Measurements from ENCODE around the gene CNTNAP2.
"Not testable (repeated sequence)": the region's sequence is repeated elsewhere in the genome, so short reads cannot be mapped to it uniquely, and the experiment has no call there.

Gene CNTNAP2

DNA sequence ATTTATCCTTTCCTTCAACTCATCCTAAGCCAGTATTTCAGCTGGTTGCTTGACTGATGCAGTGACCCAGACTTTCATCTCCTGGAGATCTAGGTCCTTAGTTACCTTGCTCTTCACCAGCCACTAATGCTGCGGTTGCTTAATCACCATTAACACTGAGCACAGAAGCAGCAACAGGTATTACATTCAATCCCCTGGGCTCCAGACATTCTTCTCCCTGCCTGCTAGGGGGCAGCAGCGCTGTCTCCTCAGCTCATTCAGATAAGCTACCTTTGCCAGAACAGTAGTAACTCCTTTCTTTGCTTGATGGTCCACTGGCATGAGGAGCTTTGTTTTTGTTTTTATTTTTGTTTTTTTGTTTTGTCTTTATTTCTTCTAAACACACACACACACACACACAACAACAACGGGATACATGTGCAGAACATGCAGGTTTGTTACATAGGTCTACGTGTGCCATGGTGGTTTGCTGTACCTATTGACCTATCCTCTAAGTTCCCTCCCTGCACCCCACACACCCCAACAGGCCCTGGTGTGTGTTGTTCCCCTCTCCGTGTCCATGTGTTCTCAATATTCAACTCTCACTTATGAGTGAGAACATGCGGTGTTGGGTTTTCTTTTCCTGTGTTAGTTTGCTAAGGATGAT, 1430.8 kb downstream of the CNTNAP2 start:
- DNase-seq (ENCODE audit: low read depth, low spot score) = no peak

DNA sequence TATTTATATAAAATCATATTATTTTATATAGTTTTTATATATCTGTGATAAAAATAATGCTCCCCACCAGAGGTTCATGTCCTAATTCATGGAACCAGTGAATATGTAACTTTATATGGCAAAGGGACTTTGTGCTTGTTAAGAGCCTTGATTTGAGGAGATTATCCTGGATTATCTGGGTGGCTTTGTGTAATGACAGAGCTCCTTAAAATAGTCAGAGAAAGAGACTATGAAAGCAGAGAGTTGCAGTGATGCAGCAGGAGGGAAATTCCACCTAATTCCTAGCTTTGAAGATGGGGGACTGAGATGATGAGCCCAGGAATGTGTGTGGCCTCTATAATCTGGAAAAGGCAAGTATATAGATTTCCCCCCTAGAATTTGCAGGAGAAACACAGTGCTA, 1439.7 kb downstream of the CNTNAP2 start:
- no peak for DNase-seq (ENCODE audit: low read depth, low spot score)

- no peak for DNase-seq (ENCODE audit: low read depth, low spot score)
Measured at GRCh38 chr7:147563669-147564068, 1447.1 kb downstream of the CNTNAP2 start.

DNA sequence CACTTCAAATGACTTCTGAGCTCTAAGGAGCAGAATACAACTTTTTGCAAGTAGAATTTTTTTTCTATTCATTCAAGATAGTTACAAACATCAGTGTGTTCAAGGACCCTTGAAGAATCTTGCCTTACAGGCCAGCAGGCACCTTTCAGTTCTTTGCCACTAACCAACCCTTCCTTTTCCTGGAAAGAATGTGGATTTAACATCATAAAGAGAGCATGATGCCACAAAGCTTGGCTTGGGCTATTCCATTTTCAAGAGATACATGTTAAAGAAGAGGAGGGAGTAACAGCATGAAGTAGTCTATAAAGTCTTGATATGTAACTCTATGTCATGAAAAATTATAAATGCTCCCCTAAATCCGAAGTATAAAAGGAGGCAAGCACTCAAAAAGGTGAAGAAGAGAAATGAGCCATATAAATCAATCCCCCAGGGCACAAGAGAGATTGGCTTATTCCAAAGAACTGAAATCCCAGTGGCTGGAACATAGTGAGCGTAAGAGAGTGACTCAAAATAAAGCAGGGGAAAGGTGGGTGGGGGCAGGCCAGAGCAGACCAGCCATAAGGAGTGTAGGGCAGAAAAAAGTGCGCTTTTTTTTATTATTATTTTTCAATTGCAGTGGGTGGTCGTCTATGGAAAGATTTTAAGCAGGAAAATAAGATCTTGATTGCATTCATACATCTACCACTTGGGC, 1448.3 kb downstream of the CNTNAP2 start:
- DNase-seq (ENCODE audit: low read depth, low spot score) = no peak

- DNase-seq (ENCODE audit: low read depth, low spot score) = no peak
Measured at GRCh38 chr7:147567043-147567442, 1450.4 kb downstream of the CNTNAP2 start.

DNA sequence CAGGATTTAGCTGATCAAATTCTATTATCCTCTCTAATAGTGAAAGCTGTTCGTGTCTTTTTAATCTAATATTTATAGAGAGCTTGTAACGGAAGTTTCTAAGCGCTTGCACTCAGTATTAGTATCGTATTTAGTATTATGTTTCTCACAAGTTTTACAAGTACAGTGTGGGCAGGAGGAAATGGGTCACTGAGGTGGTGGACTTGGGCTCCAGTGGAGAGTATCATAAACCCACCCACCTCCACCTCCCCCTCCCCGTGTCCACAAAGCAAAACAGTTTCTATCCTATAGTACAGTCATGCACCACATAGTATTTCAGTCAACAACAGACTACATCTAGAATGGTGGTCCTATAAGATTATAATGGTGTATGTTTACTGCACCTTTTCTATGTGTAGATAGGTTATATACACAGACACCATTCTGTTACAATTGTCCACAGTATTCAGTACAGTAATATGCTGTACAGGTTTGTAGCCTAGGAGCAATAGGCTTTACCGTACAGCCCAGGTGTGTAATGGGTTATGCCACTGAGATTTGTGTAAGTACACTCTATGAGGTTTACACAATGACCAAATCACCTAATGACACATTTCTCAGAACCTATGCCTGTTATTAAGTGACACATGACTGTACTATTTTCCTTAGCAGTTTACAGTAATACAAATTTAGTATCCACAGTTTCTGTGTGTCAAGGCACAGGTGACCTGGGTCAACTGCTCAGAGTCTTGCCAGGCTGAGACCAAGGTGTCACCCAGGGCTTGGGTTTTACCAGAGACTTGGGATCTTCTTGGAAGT, 1452.7 kb downstream of the CNTNAP2 start:
- DNase-seq (ENCODE audit: low read depth, low spot score) = no peak

- DNase-seq (ENCODE audit: low read depth, low spot score) = no peak
Measured at GRCh38 chr7:147570390-147570789, 1453.8 kb downstream of the CNTNAP2 start.

GRCh38 chr7:147571436-147572185, 1455.0 kb downstream of the CNTNAP2 start:
- no peak for DNase-seq (ENCODE audit: low read depth, low spot score)

DNA sequence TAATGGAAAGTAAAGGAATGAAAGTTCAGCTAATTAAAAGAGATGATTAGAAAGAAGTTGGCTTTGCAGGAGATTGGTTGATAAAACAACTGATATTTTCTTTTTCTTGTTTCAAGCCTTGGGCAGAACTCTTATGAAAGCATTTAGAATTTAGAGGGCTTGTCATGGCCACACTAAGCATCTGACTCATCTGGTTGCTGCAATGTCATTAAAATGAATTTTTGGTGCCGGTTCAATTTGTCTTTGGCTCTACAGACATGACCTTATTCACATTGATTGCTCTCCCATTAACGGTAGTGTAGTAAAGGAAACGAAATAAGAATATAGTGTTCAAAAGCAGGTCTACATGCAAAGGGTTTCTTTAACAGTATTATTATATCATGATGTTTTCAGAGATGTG, 1461.6 kb downstream of the CNTNAP2 start:
- no peak for DNase-seq (ENCODE audit: low read depth, low spot score)

GRCh38 chr7:147579148-147579547, 1462.5 kb downstream of the CNTNAP2 start:
- DNase-seq (ENCODE audit: low read depth, low spot score) = no peak

DNA sequence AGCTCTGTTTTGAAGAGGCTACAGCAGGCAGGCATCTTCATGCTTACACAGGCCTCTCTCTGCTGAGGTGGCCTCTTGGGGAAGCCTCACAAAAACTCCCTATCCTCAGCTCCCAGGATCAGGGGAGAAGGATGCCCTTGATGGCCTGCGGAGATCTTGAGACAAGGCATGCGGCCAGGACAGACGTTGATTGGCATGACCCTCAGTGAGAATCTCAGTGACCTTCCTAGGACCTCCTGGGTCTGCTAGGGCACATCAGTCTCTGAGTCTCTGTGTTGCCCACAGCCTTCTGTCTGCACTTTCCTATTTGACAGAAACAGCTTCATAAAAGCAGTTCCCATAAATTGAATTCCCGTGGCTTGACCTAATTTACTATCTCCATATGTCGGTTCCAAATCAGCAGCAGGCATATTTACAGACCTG, 1468.2 kb downstream of the CNTNAP2 start:
- no peak for DNase-seq (ENCODE audit: low read depth, low spot score)

DNA sequence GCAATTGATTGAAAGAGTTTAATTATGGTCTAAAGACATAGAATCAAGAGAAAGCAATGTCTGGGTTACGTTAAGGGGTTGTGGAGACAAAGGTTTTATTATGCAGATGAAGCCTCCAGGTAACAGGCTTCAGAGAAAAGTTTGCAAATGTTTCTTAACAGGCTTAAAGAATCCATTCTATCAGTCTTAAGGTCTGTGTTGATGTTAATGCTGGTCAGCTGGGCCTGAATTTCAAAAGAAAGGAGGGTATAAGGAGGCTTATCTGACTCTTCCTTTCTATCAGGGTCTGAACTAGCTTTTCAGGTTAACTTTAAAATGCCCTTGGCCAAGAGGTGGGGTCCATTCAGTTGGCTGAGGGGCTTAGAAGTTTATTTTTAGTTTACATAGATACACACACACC, 1469.5 kb downstream of the CNTNAP2 start:
- no peak for DNase-seq (ENCODE audit: low read depth, low spot score)

GRCh38 chr7:147586526-147586925, 1469.9 kb downstream of the CNTNAP2 start:
- no peak for DNase-seq (ENCODE audit: low read depth, low spot score)

- DNase-seq (ENCODE audit: low read depth, low spot score) = no peak
Measured at GRCh38 chr7:147593271-147594057, 1476.9 kb downstream of the CNTNAP2 start.

- DNase-seq (ENCODE audit: low read depth, low spot score) = no peak
Measured at GRCh38 chr7:147595042-147595441, 1478.4 kb downstream of the CNTNAP2 start.

- not testable (repeated sequence) for DNase-seq (ENCODE audit: low read depth, low spot score)
Measured at GRCh38 chr7:147598687-147599086, 1482.1 kb downstream of the CNTNAP2 start.

GRCh38 chr7:147605323-147605722, 1488.7 kb downstream of the CNTNAP2 start:
- no peak for DNase-seq (ENCODE audit: low read depth, low spot score)

DNA sequence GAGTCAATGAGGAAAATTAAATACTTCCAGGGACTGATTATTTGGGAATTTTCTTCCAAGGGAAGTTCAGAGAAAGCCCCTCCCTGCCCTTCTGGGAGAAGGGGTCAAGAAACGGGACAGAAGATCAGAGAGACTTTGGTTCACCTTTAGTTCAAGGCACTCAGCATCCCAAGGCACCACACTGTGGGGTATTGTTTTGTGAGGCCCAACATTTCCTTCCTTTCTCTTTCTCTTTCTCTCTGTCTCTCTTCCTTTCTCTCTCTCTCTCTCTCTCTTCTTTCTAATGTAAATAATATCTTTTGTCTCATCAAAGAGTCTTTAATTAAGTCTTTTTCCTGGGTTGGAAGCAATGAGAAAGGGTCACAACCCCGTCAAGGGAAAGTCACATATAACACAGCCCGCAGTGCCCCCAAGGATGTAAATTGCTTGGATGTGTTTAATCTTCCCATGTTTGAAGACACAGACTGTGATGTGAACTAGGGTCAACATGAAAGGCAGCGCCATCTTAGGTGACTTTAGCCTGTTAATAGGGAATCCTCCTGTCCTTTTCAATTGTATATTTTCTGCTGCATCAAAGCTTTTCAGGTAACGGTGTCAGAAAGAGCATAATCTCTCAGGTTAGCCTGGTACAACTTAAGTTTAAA, 1490.7 kb downstream of the CNTNAP2 start:
- DNase-seq (ENCODE audit: low read depth, low spot score) = no peak

DNA sequence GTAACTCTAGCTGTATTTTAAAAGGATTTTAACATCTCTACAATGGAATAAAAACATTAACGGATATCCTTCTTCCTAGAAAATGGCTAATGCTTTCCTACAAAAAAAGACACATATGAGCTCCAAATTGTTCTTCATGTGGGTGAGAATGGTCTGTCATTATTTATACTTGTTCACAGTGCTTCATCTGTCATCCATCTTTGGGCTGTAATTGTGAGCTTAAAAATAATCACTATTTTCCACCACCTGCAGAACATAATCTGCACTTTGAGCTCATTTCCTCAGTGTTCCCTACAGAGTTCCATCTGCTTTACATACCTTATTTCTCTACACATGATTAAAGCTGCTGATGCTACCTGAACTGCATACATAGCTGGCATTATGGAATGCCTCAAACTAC, 1494.8 kb downstream of the CNTNAP2 start:
- DNase-seq (ENCODE audit: low read depth, low spot score) = no peak

GRCh38 chr7:147635288-147635687, 1518.7 kb downstream of the CNTNAP2 start:
- DNase-seq (ENCODE audit: low read depth, low spot score) = no peak

DNA sequence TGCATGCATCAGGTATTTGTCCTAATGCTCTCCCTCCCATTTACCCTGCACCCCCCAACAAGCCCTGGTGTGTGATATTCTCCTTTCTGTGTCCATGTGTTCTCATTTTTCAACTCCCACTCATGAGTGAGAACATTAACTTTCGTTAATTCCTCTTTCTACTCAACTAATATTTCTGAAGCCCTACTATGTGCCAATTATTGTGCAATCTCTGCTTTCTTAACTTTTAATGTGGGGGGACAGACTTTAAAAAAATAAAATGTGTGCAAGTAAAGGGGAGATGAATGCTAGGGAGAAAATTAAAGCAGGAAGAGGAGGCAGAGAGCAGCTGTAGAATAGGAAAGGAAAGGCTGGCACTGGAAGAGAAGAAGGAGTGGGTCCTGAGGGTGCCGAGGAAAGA, 1520.0 kb downstream of the CNTNAP2 start:
- DNase-seq (ENCODE audit: low read depth, low spot score) = no peak

All from brain pericyte (primary cell).